OCI-LY1 (cell line): ENCODE measurements around the gene CX3CL1.

Source experiments
- H2AFZ ChIP-seq: fragments of 200-600 bp; sonication (generic), shearing (Covaris generic); 2 replicates; pipeline ENCODE4 v1.6.0; 2014; ENCODE audit warnings: antibody characterized with exemption, mild to moderate bottlenecking, low read length
- H3F3A ChIP-seq: fragments of 200-600 bp; sonication (generic), shearing (Covaris generic); 2 replicates; pipeline ENCODE4 v1.6.0; 2014; ENCODE audit warnings: mild to moderate bottlenecking, antibody characterized with exemption, low read length, moderate library complexity; ENCODE audit not compliant: insufficient read depth
- H3K27ac ChIP-seq: fragments of 200-600 bp; sonication (generic); 2 replicates; pipeline ENCODE4 v1.5.1; 2014; ENCODE audit warnings: low read length, mixed run types, mild to moderate bottlenecking, low read depth; ENCODE audit not compliant: poor library complexity, severe bottlenecking
- H3K27me3 ChIP-seq: fragments of 200-600 bp; sonication (generic); 2 replicates; pipeline ENCODE4 v1.6.0; 2014; ENCODE audit warnings: antibody characterized with exemption, mild to moderate bottlenecking, low read length, moderate library complexity; ENCODE audit not compliant: insufficient read depth
- H3K36me3 ChIP-seq: fragments of 200-600 bp; sonication (generic); 2 replicates; pipeline ENCODE4 v1.6.1; 2014; ENCODE audit warnings: mild to moderate bottlenecking, antibody characterized with exemption, low read length, moderate library complexity, mixed read lengths; ENCODE audit not compliant: insufficient read depth
- H3K4me1 ChIP-seq: fragments of 200-600 bp; sonication (generic); 2 replicates; pipeline ENCODE4 v1.5.1; 2014; ENCODE audit warnings: mild to moderate bottlenecking, low read length, moderate library complexity; ENCODE audit not compliant: insufficient read depth, severe bottlenecking
- H3K4me2 ChIP-seq: fragments of 200-600 bp; sonication (generic), shearing (Covaris generic); 2 replicates; pipeline ENCODE4 v1.6.1; 2014; ENCODE audit warnings: low read length
- H3K4me3 ChIP-seq: fragments of 200-600 bp; sonication (generic); 2 replicates; pipeline ENCODE4 v1.5.1; 2014; ENCODE audit warnings: low read length, low read depth, mild to moderate bottlenecking, mixed read lengths; ENCODE audit not compliant: poor library complexity, severe bottlenecking
- H3K79me2 ChIP-seq: fragments of 200-600 bp; shearing (Covaris generic); 2 replicates; pipeline ENCODE4 v1.6.1; 2016; ENCODE audit warnings: mixed run types, low read length, mixed read lengths; ENCODE audit not compliant: insufficient read depth
- H3K9ac ChIP-seq: fragments of 200-600 bp; sonication (generic), shearing (Covaris generic); 2 replicates; pipeline ENCODE4 v1.6.1; 2014; ENCODE audit warnings: mild to moderate bottlenecking, low read length, mixed read lengths
- H3K9me2 ChIP-seq: fragments of 200-600 bp; sonication (generic), shearing (Covaris generic); 2 replicates; pipeline ENCODE4 v1.6.1; 2014; ENCODE audit warnings: low read depth, mild to moderate bottlenecking, low read length, mixed read lengths
- H3K9me3 ChIP-seq: fragments of 200-600 bp; shearing (Covaris generic); 2 replicates; pipeline ENCODE4 v1.6.1; 2014; ENCODE audit warnings: low read length, mixed read lengths
- H4K20me1 ChIP-seq: fragments of 200-600 bp; sonication (generic), shearing (Covaris generic); 2 replicates; pipeline ENCODE4 v1.6.0; 2016; ENCODE audit warnings: mild to moderate bottlenecking, low read length; ENCODE audit not compliant: insufficient read depth
- EZH2 ChIP-seq: fragments of 200-600 bp; sonication (generic), shearing (Covaris generic); IDR thresholded peaks from 2 replicates; pipeline ENCODE4 v1.8.0; 2017; ENCODE audit warnings: borderline replicate concordance, mixed run types, mild to moderate bottlenecking, antibody characterized with exemption, low read length, moderate library complexity, mixed read lengths
- TF ChIP-seq, protein P1 (sequence below): fragments of 200-600 bp; sonication (generic), shearing (Covaris generic); IDR thresholded peaks from 2 replicates; pipeline ENCODE4 v1.5.1; 2017; ENCODE audit warnings: mild to moderate bottlenecking, antibody characterized with exemption, low read length, moderate library complexity, mixed read lengths

Gene CX3CL1

DNA sequence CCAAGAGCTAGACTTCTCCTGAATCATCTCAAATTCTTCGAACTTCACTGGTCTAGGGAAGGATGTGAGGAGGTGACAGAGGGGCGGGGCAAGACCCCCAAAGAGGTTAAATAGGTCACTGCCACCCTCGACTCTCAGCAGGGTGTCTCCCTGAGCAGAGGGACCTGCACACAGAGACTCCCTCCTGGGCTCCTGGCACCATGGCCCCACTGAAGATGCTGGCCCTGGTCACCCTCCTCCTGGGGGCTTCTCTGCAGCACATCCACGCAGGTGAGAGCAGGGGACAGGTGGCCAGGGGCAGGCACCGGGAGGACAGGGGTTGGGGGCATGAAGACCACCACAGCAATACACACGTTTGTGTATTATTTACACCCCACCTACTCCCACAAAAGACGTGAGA is 41.4 kb downstream of the CX3CL1 start:
- Histone ChIP-seq H3K36me3 (no peaks in the 10 kb centered on the region), H3K4me2 (no peak overlapping the region), H3K4me1 (peaks cover 8% of the 10 kb centered on the region), H4K20me1 (no peaks in the 10 kb centered on the region), H3K9me3 (no peaks in the 10 kb centered on the region), H3K9me2 (no peaks in the 10 kb centered on the region), H3F3A (no peaks in the 10 kb centered on the region), H3K27me3 (peaks cover 10% of the 10 kb centered on the region; the same call in 1 of the 2 replicates), H3K4me3 (no peak overlapping the region), H2AFZ (no peak overlapping the region), H3K9ac (no peak overlapping the region), H3K79me2 (no peaks in the 10 kb centered on the region), H3K27ac (no peak overlapping the region)
- TF ChIP-seq EZH2 = no peak
- TF ChIP-seq, protein P1, sequence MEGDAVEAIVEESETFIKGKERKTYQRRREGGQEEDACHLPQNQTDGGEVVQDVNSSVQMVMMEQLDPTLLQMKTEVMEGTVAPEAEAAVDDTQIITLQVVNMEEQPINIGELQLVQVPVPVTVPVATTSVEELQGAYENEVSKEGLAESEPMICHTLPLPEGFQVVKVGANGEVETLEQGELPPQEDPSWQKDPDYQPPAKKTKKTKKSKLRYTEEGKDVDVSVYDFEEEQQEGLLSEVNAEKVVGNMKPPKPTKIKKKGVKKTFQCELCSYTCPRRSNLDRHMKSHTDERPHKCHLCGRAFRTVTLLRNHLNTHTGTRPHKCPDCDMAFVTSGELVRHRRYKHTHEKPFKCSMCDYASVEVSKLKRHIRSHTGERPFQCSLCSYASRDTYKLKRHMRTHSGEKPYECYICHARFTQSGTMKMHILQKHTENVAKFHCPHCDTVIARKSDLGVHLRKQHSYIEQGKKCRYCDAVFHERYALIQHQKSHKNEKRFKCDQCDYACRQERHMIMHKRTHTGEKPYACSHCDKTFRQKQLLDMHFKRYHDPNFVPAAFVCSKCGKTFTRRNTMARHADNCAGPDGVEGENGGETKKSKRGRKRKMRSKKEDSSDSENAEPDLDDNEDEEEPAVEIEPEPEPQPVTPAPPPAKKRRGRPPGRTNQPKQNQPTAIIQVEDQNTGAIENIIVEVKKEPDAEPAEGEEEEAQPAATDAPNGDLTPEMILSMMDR = no peak

DNA sequence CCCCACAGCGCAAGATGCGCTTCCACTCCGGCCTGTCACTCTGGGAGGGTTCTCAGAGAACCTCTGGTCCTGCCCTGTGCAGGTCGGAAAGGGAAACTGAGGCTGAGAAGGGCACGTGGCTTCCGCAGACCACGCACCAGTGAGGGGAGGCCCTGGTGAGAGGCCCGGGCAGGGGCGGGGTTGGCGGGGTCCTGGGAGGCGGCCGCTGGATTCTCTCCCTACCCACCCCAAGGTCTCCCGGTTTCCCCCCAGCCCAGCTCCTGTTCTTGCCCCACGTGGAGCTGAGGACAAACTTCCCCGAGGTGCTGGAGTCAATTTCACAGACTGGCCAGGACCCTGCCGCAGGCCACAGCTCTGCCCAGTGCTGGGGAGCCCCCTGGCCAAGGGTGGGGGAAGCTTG is 43.8 kb downstream of the CX3CL1 start:
- H2AFZ ChIP-seq = no peak overlapping the region
- TF ChIP-seq, protein P1 = no peak
- TF ChIP-seq EZH2 = no peak
- H3K4me3 ChIP-seq = no peak overlapping the region
- H3K36me3 ChIP-seq = no peaks in the 10 kb centered on the region
- peaks cover 11% of the 10 kb centered on the region for H3K4me1 ChIP-seq
- H3K9me3 ChIP-seq = no peaks in the 10 kb centered on the region
- H3K9ac ChIP-seq = no peak overlapping the region
- no peaks in the 10 kb centered on the region for H3F3A ChIP-seq
- no peaks in the 10 kb centered on the region for H4K20me1 ChIP-seq
- H3K27ac ChIP-seq = no peak overlapping the region
- H3K79me2 ChIP-seq = no peaks in the 10 kb centered on the region
- no peak overlapping the region for H3K4me2 ChIP-seq
- H3K9me2 ChIP-seq = no peaks in the 10 kb centered on the region
- H3K27me3 ChIP-seq = peaks cover 9% of the 10 kb centered on the region; the same call in 1 of the 2 replicates

DNA sequence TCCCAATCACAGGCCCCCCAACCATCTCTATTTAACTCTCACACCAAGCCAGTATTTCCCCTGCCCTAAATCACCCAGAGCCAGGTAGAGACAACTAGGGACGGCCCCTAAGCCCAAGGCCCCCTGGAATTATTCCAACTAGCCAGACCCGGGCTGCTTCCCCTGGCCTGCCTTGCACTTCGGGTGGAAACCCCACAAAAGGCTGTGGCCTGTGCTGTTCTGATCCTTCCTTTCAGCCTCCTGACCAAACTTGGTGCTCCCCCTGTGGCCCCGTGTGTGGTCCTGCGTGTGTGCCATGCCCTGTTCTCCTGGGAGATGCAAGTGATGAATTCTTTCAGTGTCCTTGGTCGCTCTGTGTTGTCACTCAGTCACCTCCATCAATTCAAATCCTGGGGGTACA is 47.2 kb downstream of the CX3CL1 start:
- TF ChIP-seq, protein P1 = no peak
- no peak for TF ChIP-seq EZH2
- H3K27me3 ChIP-seq = no peaks in the 10 kb centered on the region
- H3K79me2 ChIP-seq = no peaks in the 10 kb centered on the region
- H3K4me1 ChIP-seq = peaks cover 16% of the 10 kb centered on the region
- no peak overlapping the region for H3K9ac ChIP-seq
- no peaks in the 10 kb centered on the region for H4K20me1 ChIP-seq
- no peaks in the 10 kb centered on the region for H3K36me3 ChIP-seq
- H3K4me2 ChIP-seq = no peak overlapping the region
- H3K9me2 ChIP-seq = no peaks in the 10 kb centered on the region
- H3K4me3 ChIP-seq = no peak overlapping the region
- no peaks in the 10 kb centered on the region for H3F3A ChIP-seq
- H2AFZ ChIP-seq = no peak overlapping the region
- H3K9me3 ChIP-seq = no peaks in the 10 kb centered on the region
- H3K27ac ChIP-seq = no peak overlapping the region
